ENCODE results near the gene TOM1L2.

GRCh38 chr17:17971431-17972125 is 622 bp downstream of the TOM1L2 start:
- TF ChIP-seq CTCF (IDR thresholded peaks at IDR 0.05; ENCODE audit: poor library complexity), result no peak
- TF ChIP-seq EZH2 (IDR thresholded peaks at IDR 0.05; ENCODE audit: borderline replicate concordance), result no peak
- no peak for TF ChIP-seq EZH2phosphoT487 (IDR thresholded peaks at IDR 0.05; ENCODE audit: low read depth, severe bottlenecking, unreplicated experiment)
